ENCODE results near the gene PSME1. TPM values are rescaled to one million over a fixed set of nuclear protein-coding genes. Genes with fewer than 3 reads are reported as not detected.

PSME1 gene
- total and polyA plus RNA-seq, 2 of the 13 experiments (the other 11 are each of a cell fraction or from before 2014, with no cell fraction given): 159 to 608 TPM

DNA sequence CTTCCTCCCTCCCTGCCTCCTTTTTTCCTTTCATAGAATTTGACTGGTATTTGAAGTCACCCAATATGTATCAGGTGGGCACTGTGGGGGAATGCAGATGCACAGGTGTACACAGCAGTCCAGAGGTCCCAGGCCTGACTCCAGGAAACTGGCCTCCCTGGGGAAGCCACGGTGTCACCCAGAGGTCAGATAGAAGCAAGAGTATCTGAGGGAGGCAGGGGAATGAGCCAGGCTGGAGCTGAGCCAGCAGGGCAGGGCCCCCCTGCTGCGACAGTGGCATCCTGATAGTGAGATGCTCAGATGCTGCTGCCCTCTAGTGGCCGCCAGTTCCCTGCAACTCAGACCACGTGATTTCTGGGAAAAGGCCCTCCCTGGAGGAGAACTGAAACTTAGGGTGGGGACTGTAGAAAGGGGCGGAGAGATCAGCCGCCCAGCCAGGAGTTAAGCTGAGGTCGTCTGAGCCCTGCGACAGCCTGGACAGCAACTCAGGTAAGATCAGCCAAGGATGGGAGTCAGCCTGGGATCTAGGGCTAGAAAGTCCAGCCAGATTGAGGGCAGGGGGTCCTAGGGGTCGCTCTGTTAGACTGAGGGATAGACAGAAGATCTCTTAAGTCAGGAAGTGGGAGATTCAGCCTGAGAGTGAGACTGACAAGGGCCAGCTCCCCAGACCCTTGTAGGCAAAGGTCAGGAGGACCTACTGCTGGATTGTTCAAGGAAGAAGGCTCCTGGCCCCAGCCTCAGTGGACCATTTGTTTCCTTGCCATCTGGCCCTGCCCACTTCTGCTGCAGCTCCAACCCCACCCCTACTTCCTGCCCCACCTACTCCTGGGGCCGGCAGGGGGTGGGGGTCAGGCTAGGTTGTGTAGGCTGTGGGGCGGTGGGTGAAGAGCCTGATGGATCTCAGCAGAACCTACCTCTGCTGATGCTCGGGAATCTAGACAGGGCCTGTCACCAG lies 25.1 kb downstream of the PSME1 start, which contains the start of gene IRF9 (continued):
- TF ChIP-seq, protein P1, sequence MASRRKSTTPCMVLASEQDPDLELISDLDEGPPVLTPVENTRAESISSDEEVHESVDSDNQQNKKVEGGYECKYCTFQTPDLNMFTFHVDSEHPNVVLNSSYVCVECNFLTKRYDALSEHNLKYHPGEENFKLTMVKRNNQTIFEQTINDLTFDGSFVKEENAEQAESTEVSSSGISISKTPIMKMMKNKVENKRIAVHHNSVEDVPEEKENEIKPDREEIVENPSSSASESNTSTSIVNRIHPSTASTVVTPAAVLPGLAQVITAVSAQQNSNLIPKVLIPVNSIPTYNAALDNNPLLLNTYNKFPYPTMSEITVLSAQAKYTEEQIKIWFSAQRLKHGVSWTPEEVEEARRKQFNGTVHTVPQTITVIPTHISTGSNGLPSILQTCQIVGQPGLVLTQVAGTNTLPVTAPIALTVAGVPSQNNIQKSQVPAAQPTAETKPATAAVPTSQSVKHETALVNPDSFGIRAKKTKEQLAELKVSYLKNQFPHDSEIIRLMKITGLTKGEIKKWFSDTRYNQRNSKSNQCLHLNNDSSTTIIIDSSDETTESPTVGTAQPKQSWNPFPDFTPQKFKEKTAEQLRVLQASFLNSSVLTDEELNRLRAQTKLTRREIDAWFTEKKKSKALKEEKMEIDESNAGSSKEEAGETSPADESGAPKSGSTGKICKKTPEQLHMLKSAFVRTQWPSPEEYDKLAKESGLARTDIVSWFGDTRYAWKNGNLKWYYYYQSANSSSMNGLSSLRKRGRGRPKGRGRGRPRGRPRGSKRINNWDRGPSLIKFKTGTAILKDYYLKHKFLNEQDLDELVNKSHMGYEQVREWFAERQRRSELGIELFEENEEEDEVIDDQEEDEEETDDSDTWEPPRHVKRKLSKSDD (CRISPR knock-in tag; IDR thresholded peaks at IDR 0.05; ENCODE audit: low read depth): peak; percentile 96
- TF ChIP-seq JARID2 (CRISPR knock-in tag; IDR thresholded peaks at IDR 0.05; ENCODE audit: insufficient replicate concordance): peak; percentile 94
- TF ChIP-seq, protein P2, sequence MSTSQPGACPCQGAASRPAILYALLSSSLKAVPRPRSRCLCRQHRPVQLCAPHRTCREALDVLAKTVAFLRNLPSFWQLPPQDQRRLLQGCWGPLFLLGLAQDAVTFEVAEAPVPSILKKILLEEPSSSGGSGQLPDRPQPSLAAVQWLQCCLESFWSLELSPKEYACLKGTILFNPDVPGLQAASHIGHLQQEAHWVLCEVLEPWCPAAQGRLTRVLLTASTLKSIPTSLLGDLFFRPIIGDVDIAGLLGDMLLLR (CRISPR knock-in tag; IDR thresholded peaks at IDR 0.05): peak; percentile 86
- TF ChIP-seq SAP130 (CRISPR knock-in tag; IDR thresholded peaks at IDR 0.05; ENCODE audit: low read depth): peak; percentile 100
- TF ChIP-seq CCAR2 (optimal IDR thresholded peaks at IDR 0.05; ENCODE audit: low read depth, low read length): peak; percentile 69
- TF ChIP-seq REPIN1 (CRISPR knock-in tag; IDR thresholded peaks at IDR 0.05; ENCODE audit: borderline replicate concordance, low read depth): peak; percentile 100
- TF ChIP-seq, protein P3, sequence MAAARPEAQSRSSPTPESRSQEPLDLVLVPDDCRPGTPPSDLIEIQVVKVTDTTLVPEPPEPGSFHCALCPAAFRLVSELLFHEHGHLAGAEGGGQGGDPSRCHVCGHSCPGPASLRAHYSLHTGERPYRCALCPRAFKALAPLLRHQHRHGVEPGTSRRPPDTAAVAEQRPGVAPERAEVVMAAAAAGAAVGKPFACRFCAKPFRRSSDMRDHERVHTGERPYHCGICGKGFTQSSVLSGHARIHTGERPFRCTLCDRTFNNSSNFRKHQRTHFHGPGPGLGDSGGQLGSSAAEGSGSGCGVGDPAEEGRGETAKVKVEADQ (CRISPR knock-in tag; IDR thresholded peaks at IDR 0.05; ENCODE audit: borderline replicate concordance): peak; percentile 89
- peak; percentile 94; the same call in 1 of the 2 replicates for TF ChIP-seq ZNF670 (CRISPR knock-in tag; IDR thresholded peaks at IDR 0.05; ENCODE audit: borderline replicate concordance)
- TF ChIP-seq, protein P4, sequence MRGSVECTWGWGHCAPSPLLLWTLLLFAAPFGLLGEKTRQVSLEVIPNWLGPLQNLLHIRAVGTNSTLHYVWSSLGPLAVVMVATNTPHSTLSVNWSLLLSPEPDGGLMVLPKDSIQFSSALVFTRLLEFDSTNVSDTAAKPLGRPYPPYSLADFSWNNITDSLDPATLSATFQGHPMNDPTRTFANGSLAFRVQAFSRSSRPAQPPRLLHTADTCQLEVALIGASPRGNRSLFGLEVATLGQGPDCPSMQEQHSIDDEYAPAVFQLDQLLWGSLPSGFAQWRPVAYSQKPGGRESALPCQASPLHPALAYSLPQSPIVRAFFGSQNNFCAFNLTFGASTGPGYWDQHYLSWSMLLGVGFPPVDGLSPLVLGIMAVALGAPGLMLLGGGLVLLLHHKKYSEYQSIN (CRISPR knock-in tag; IDR thresholded peaks at IDR 0.05; ENCODE audit: borderline replicate concordance): no peak
- peak; percentile 97 for TF ChIP-seq ZSCAN25 (CRISPR knock-in tag; IDR thresholded peaks at IDR 0.05)
- TF ChIP-seq ETV5 (CRISPR knock-in tag; IDR thresholded peaks at IDR 0.05; ENCODE audit: borderline replicate concordance): peak; percentile 87
- peak; percentile 58; the same call in 1 of the 2 replicates for TF ChIP-seq KDM5A (IDR thresholded peaks at IDR 0.05; ENCODE audit: borderline replicate concordance, low read length)
- TF ChIP-seq, protein P5, sequence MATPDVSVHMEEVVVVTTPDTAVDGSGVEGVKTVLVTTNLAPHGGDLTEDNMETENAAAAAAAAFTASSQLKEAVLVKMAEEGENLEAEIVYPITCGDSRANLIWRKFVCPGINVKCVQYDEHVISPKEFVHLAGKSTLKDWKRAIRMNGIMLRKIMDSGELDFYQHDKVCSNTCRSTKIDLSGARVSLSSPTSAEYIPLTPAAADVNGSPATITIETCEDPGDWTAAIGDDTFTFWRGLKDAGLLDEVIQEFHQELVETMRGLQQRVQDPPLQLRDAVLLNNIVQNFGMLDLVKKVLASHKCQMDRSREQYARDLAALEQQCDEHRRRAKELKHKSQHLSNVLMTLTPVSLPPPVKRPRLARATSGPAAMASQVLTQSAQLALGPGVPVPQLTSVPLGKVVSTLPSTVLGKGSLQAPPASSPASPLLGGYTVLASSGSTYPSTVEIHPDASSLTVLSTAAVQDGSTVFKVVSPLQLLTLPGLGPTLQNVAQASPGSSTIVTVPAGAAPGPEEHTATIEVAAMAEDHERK (CRISPR knock-in tag; IDR thresholded peaks at IDR 0.05; ENCODE audit: low read depth): peak; percentile 68; the same call in 1 of the 2 replicates
- peak; percentile 88 for TF ChIP-seq GATA4 (IDR thresholded peaks at IDR 0.05; ENCODE audit: borderline replicate concordance, low read depth)
- TF ChIP-seq U2AF1 (optimal IDR thresholded peaks at IDR 0.05; ENCODE audit: low read depth, low read length): peak; percentile 100
- TF ChIP-seq, protein P6, sequence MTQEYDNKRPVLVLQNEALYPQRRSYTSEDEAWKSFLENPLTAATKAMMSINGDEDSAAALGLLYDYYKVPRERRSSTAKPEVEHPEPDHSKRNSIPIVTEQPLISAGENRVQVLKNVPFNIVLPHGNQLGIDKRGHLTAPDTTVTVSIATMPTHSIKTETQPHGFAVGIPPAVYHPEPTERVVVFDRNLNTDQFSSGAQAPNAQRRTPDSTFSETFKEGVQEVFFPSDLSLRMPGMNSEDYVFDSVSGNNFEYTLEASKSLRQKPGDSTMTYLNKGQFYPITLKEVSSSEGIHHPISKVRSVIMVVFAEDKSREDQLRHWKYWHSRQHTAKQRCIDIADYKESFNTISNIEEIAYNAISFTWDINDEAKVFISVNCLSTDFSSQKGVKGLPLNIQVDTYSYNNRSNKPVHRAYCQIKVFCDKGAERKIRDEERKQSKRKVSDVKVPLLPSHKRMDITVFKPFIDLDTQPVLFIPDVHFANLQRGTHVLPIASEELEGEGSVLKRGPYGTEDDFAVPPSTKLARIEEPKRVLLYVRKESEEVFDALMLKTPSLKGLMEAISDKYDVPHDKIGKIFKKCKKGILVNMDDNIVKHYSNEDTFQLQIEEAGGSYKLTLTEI (CRISPR knock-in tag; conservative IDR thresholded peaks at IDR 0.05): no peak
- TF ChIP-seq ZNF558 (CRISPR knock-in tag; IDR thresholded peaks at IDR 0.05; ENCODE audit: borderline replicate concordance): no peak

Measured in HepG2 (cell line).